Measurements from ENCODE around the gene CSRNP2.
"Not testable (repeated sequence)": the region's sequence is repeated elsewhere in the genome, so short reads cannot be mapped to it uniquely, and the experiment has no call there.

Gene CSRNP2

GRCh38 chr12:51025836-51026638, 57.4 kb downstream of the CSRNP2 start, which contains the start of gene SLC11A2:
SLC11A2 (minus strand) TSS chr12:51026384; CDS start chr12:51010728, 15,656 bp downstream.
- peak; percentile 80 for DNase-seq

GRCh38 chr12:51025338-51025835, 58.0 kb downstream of the CSRNP2 start:
- DNase-seq, result no peak

GRCh38 chr12:51023625-51024382, 59.6 kb downstream of the CSRNP2 start:
- DNase-seq, result no peak

GRCh38 chr12:51021694-51022093, 61.7 kb downstream of the CSRNP2 start:
- DNase-seq, result no peak

GRCh38 chr12:51020448-51021182, 62.8 kb downstream of the CSRNP2 start:
- DNase-seq, result no peak

GRCh38 chr12:51019927-51020326, 63.5 kb downstream of the CSRNP2 start:
- no peak for DNase-seq

- DNase-seq, result no peak
These were observed 64.4 kb downstream of the CSRNP2 start for GRCh38 chr12:51018956-51019355.

- no peak for DNase-seq
These were observed 65.9 kb downstream of the CSRNP2 start for GRCh38 chr12:51017452-51017851.

GRCh38 chr12:51014467-51014866, 68.9 kb downstream of the CSRNP2 start:
- DNase-seq, result not testable (repeated sequence)

- no peak for DNase-seq
These were observed 70.0 kb downstream of the CSRNP2 start for GRCh38 chr12:51013441-51013840.

GRCh38 chr12:51012570-51013236, 70.7 kb downstream of the CSRNP2 start:
- DNase-seq, result no peak

GRCh38 chr12:51011955-51012354, 71.4 kb downstream of the CSRNP2 start:
- no peak for DNase-seq
